Keratinocyte (primary cell): Measurements from ENCODE around the gene SUSD4. TPM values are rescaled to one million over a fixed set of nuclear protein-coding genes. Genes with fewer than 3 reads are reported as not detected.

Source experiments
- DNase-seq: peaks from one replicate; pipeline ENCODE4 v3.0.0-alpha.2; 2011; ENCODE audit warnings: low read depth, missing footprints, low spot score
- FAIRE-seq: peaks from 2 replicates; lab custom pipeline; 2011; peaks lifted over from hg19 to GRCh38; lab: Jason Lieb, UNC
- H2AFZ ChIP-seq: 2 replicates; pipeline ENCODE4 v1.6.0; 2012; ENCODE audit warnings: low read length, control low read depth, inconsistent platforms; ENCODE audit not compliant: control insufficient read depth
- H3K27ac ChIP-seq: 2 replicates; pipeline ENCODE4 v1.5.1; 2011; ENCODE audit warnings: low read length; ENCODE audit not compliant: control insufficient read depth, insufficient read depth
- H3K27me3 ChIP-seq: 3 replicates; pipeline ENCODE4 v1.6.0; 2011; ENCODE audit warnings: low read length; ENCODE audit not compliant: control insufficient read depth, insufficient read depth; ENCODE audit errors: extremely low read depth
- H3K36me3 ChIP-seq, 2 experiments: 2 replicates in 1 of 2; 3 replicates in 1 of 2; pipeline ENCODE4 v1.5.1; 2011; ENCODE audit warnings: low read length in 2 of 2, mild to moderate bottlenecking in 1 of 2; ENCODE audit not compliant: control insufficient read depth in 2 of 2, insufficient read depth in 2 of 2; ENCODE audit errors: extremely low read depth in 1 of 2
- H3K4me1 ChIP-seq: 3 replicates; pipeline ENCODE4 v1.5.1; 2011; ENCODE audit warnings: low read length; ENCODE audit not compliant: control insufficient read depth, insufficient read depth; ENCODE audit errors: extremely low read depth
- H3K4me2 ChIP-seq: 3 replicates; pipeline ENCODE4 v1.6.0; 2011; ENCODE audit warnings: low read depth, low read length; ENCODE audit not compliant: control insufficient read depth, insufficient read depth; ENCODE audit errors: extremely low read depth
- H3K4me3 ChIP-seq, 3 experiments: fragments of 200-600 bp in 1 of 3; sonication (generic) in 1 of 3; 2 replicates in 2 of 3; 3 replicates in 1 of 3; pipeline ENCODE4 v1.5.1; 2011 to 2016; ENCODE audit warnings: low read length in 3 of 3, mild to moderate bottlenecking in 3 of 3, control low read depth in 2 of 3, inconsistent platforms in 1 of 3, low read depth in 1 of 3, mixed read lengths in 1 of 3, mixed run types in 1 of 3, moderate library complexity in 1 of 3; ENCODE audit not compliant: control insufficient read depth in 2 of 3, insufficient read depth in 2 of 3; ENCODE audit errors: extremely low read depth in 1 of 3
- H3K79me2 ChIP-seq: 2 replicates; pipeline ENCODE4 v1.6.0; 2012; ENCODE audit warnings: low read length; ENCODE audit not compliant: control insufficient read depth, insufficient read depth
- H3K9ac ChIP-seq: 3 replicates; pipeline ENCODE4 v1.6.0; 2011; ENCODE audit warnings: low read length; ENCODE audit not compliant: control insufficient read depth, insufficient read depth; ENCODE audit errors: extremely low read depth
- H3K9me1 ChIP-seq: 3 replicates; pipeline ENCODE4 v1.6.0; 2011; ENCODE audit warnings: low read length; ENCODE audit not compliant: control insufficient read depth, insufficient read depth; ENCODE audit errors: extremely low read depth
- H3K9me3 ChIP-seq: 2 replicates; pipeline ENCODE4 v1.5.1; 2012; ENCODE audit warnings: low read depth, low read length; ENCODE audit not compliant: control insufficient read depth
- H4K20me1 ChIP-seq: 3 replicates; pipeline ENCODE4 v1.6.0; 2011; ENCODE audit warnings: low read length; ENCODE audit not compliant: control insufficient read depth, insufficient read depth; ENCODE audit errors: extremely low read depth
- CTCF ChIP-seq, 3 experiments: IDR thresholded peaks in 1 of 3; conservative IDR thresholded peaks in 1 of 3; optimal IDR thresholded peaks in 1 of 3; 2 replicates in 2 of 3; 3 replicates in 1 of 3; pipeline versions ENCODE3 to v1.5.1; 2011; ENCODE audit warnings: low read length in 3 of 3, mild to moderate bottlenecking in 3 of 3, moderate library complexity in 2 of 3, control low read depth in 1 of 3, inconsistent platforms in 1 of 3; ENCODE audit not compliant: insufficient read depth in 2 of 3; ENCODE audit errors: extremely low read depth in 1 of 3
- EZH2 ChIP-seq: IDR thresholded peaks from one replicate; pipeline ENCODE4 v1.6.1; 2012; ENCODE audit warnings: inconsistent platforms, mild to moderate bottlenecking, low read length, moderate library complexity
- dilution Hi-C: fragments of 300-500 bp; cut with MboI; formaldehyde crosslinking; loops from one replicate; pipeline ENCODE4 v1.7.0; 2020; ENCODE audit warnings: low sequenced_read_pairs; ENCODE audit not compliant: extremely low pct_ligation_motif_present
- polyA plus RNA-seq, 5 experiments: library from polyadenylated mRNA; depleted of rRNA in 3 of 5; stranded (reverse) in 3 of 5; stranded (forward) in 1 of 5; unstranded in 1 of 5; fragments of >200 nt; gene quantifications; 1 replicate in 1 of 5; 2 replicates in 3 of 5; 3 replicates in 1 of 5; pipeline versions ENCODE4 v1.2.1 to v1.2.3, GENCODE V29; 2011 to 2012; ENCODE audit warnings: missing spikeins in 2 of 5, low read depth in 1 of 5, low replicate concordance in 1 of 5

SUSD4 gene
- polyA plus RNA-seq, 1 donor (not counting 4 experiments of a cell fraction or from before 2014, with no cell fraction given) = 1.6 TPM

- peak overlapping the region; percentile 48 for H3K4me2 ChIP-seq
Observed at GRCh38 chr1:223331929-223332328, 32.0 kb downstream of the SUSD4 start.

GRCh38 chr1:223331301-223331700, 32.7 kb downstream of the SUSD4 start:
- no peaks in the 10 kb centered on the region for H3K9me1 ChIP-seq
- H3K9ac ChIP-seq = no peak overlapping the region
- H3K9me3 ChIP-seq = no peaks in the 10 kb centered on the region
- peaks cover 29% of the 10 kb centered on the region for H3K4me1 ChIP-seq
- dilution Hi-C loops = no loop called here
- peaks cover under 1% of the 10 kb centered on the region for H3K27me3 ChIP-seq
- no peaks in the 10 kb centered on the region for H4K20me1 ChIP-seq
- FAIRE-seq (no peak), DNase-seq (no peak)
- H3K27ac ChIP-seq = no peak overlapping the region
- TF ChIP-seq CTCF (optimal IDR thresholded peaks at IDR 0.05 in 1 of 3, IDR thresholded peaks at IDR 0.05 in 1 of 3, conservative IDR thresholded peaks at IDR 0.05 in 1 of 3; ENCODE audit: extremely low read depth in 1 of 3, insufficient read depth in 2 of 3, low read length in 3 of 3) (no peak), EZH2 (no peak)
- no peaks in the 10 kb centered on the region for H3K36me3 ChIP-seq
- no peak overlapping the region for H3K4me3 ChIP-seq
- H3K4me2 ChIP-seq = no peak overlapping the region
- no peak overlapping the region for H2AFZ ChIP-seq
- no peaks in the 10 kb centered on the region for H3K79me2 ChIP-seq

More at GRCh38 chr1:223331929-223332328, 32.0 kb downstream of the SUSD4 start:
- H4K20me1 ChIP-seq = no peaks in the 10 kb centered on the region
- FAIRE-seq (peak; percentile 90), DNase-seq (peak; percentile 25)
- H3K4me1 ChIP-seq = peaks cover 29% of the 10 kb centered on the region
- no peak overlapping the region for H3K9ac ChIP-seq
- peaks cover 6% of the 10 kb centered on the region for H3K27me3 ChIP-seq
- H3K27ac ChIP-seq = no peak overlapping the region
- no peaks in the 10 kb centered on the region for H3K9me1 ChIP-seq
- dilution Hi-C loops = no loop called here
- TF ChIP-seq CTCF (optimal IDR thresholded peaks at IDR 0.05 in 1 of 3, IDR thresholded peaks at IDR 0.05 in 1 of 3, conservative IDR thresholded peaks at IDR 0.05 in 1 of 3; ENCODE audit: extremely low read depth in 1 of 3, insufficient read depth in 2 of 3, low read length in 3 of 3) (no peak), EZH2 (no peak)
- no peaks in the 10 kb centered on the region for H3K36me3 ChIP-seq
- no peak overlapping the region for H3K4me3 ChIP-seq
- no peaks in the 10 kb centered on the region for H3K9me3 ChIP-seq
- no peak overlapping the region for H2AFZ ChIP-seq
- H3K79me2 ChIP-seq = no peaks in the 10 kb centered on the region
